ENCODE results near the gene CD96. TPM values are rescaled to one million over a fixed set of nuclear protein-coding genes. Genes with fewer than 3 reads are reported as not detected.

CD96 gene
- polyA plus RNA-seq, 3 donors: 0.45 to 1.7 (median 1.7) TPM

DNA sequence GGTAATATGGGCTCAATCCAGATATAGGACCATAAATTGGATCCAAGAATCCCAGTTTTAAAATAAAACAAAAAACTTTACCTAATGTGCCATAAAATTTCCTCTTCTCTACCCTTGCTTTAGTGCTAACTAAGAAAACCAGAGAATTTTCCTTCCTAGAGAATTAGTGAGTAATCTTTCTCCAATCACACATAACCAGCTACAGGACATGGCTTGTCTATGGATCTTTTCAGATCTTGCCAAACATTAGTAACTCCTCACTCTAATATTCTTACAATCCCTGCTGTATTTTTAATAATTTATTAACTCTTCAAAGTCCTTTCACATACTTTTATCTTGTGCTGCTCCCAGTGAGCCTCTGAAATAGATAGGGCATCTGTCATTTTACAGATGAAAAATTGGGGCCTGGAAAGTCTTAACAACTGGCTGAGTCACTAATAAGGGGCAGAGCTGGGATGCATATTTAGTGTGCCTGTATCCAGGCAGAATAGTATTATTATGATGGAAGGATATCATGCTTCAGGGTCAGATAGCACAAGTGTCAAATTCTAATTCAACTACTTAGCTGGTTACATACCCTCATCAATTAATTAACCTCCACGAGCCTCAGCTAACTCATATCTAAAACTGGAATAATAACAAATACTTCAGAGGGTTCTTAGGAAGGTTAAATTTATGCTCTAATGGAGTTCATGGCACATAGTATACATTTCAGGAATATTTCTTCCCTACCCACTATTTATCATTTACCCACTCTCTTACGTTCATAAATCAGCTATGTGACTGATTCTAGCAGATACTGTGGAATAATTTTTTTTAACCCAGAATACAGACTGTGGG is 47.5 kb downstream of the CD96 start:
- no peak for DNase-seq (ENCODE audit: extremely low read depth in 1 of 11, low read depth in 9 of 11, low spot score in 4 of 11)

- no peak for DNase-seq (ENCODE audit: extremely low read depth in 1 of 11, low read depth in 9 of 11, low spot score in 4 of 11)
Measured at GRCh38 chr3:111590143-111590491, 48.1 kb downstream of the CD96 start.

- DNase-seq (ENCODE audit: extremely low read depth in 1 of 11, low read depth in 9 of 11, low spot score in 4 of 11): no peak
Measured at GRCh38 chr3:111591555-111591954, 49.6 kb downstream of the CD96 start.

DNA sequence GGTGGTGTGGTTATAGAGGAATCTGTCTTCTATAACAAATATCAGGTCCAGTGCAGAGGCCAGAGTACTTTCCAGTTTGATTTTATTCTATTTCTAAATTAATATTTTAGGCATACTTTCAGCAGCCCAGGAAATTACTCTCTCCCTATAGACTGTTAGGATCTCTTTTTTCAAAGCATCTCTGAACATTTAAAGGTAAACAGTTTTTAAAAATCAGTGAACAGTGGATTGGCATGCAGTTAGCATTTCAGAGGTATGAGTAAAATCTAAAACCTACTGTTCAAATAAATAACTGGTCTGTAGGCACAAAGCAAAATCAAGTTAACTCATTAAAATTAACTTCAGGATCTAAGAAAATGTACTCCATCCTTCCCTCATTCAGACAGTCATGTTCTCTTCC is 50.1 kb downstream of the CD96 start:
- no peak for DNase-seq (ENCODE audit: extremely low read depth in 1 of 11, low read depth in 9 of 11, low spot score in 4 of 11)

GRCh38 chr3:111592936-111593335 is 50.9 kb downstream of the CD96 start:
- no peak for DNase-seq (ENCODE audit: extremely low read depth in 1 of 11, low read depth in 9 of 11, low spot score in 4 of 11)

GRCh38 chr3:111593666-111594065 is 51.7 kb downstream of the CD96 start:
- DNase-seq (ENCODE audit: extremely low read depth in 1 of 11, low read depth in 9 of 11, low spot score in 4 of 11): no peak

- DNase-seq (ENCODE audit: extremely low read depth in 1 of 11, low read depth in 9 of 11, low spot score in 4 of 11): no peak
Measured at GRCh38 chr3:111594205-111594604, 52.2 kb downstream of the CD96 start.

DNA sequence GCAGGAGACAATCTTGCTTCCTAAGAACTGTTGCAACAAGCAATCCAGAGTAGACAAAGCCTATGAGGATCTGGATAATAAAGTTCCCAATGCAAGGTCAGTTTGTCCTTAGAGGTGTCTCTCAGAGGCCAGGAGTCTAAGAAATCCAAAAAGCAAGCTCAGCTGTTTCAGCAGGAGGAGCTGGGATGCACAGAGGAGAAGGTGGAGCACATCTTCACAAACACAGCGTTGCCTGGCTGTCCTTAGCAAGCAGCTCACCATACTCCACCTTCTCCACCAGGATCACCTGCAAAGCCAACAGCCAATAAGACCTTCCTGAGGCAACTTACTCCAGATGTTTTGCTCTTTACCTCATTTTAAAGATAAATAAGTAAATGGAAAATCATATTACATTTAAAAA is 52.8 kb downstream of the CD96 start:
- no peak for DNase-seq (ENCODE audit: extremely low read depth in 1 of 11, low read depth in 9 of 11, low spot score in 4 of 11)

DNA sequence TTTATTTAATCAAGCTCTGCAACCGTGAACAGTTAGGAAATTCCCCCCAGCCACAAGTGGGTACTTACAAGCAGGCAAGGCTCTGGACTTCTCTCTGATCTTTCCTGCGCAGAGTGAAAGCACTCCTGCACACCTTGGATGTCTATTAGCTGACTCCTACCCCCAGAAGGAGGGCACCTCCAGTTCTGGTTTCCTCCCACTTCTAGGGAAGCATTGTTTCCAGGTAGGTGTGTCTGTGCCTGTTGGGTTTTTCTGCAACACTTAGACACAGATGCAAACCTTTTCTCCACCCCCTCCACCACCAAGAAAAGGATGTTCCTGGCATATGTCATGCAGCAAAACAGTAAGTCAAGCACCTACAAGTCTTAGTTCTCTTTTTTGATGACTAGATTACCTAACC is 53.2 kb downstream of the CD96 start, which contains the start of gene ZBED2:
Gene ZBED2, minus strand, starts transcription at position 115 of the 400 bp plus-strand sequence. CDS start 1,145 bp downstream, outside the sequence.
- DNase-seq (ENCODE audit: extremely low read depth in 1 of 11, low read depth in 9 of 11, low spot score in 4 of 11): no peak

- DNase-seq (ENCODE audit: extremely low read depth in 1 of 11, low read depth in 9 of 11, low spot score in 4 of 11): no peak
Measured at GRCh38 chr3:111596328-111596727, 54.3 kb downstream of the CD96 start.

GRCh38 chr3:111598139-111598538 is 56.1 kb downstream of the CD96 start:
- no peak for DNase-seq (ENCODE audit: extremely low read depth in 1 of 11, low read depth in 9 of 11, low spot score in 4 of 11)

GRCh38 chr3:111598552-111598951 is 56.6 kb downstream of the CD96 start:
- DNase-seq (ENCODE audit: extremely low read depth in 1 of 11, low read depth in 9 of 11, low spot score in 4 of 11): no peak

DNA sequence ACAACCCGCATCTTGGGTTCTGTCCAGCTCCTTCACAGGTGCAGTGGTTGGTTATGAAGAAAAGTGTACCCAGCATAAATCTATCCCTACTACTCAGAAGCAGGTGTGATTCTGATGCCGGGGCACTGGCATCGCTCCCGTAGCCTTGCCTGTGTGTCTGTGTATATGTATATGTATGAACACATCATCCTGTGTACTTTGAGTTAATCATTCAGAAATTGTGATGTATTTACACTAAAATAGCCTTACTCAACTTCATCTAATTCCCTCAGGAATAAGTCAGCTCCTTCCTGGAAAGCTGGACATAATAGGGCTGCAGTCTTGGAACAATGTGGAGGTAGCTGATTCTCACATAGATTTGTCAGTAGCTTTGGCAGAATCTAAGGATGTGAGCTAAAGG is 59.8 kb downstream of the CD96 start:
- DNase-seq (ENCODE audit: extremely low read depth in 1 of 11, low read depth in 9 of 11, low spot score in 4 of 11): no peak

- no peak for DNase-seq (ENCODE audit: extremely low read depth in 1 of 11, low read depth in 9 of 11, low spot score in 4 of 11)
Measured at GRCh38 chr3:111603679-111604078, 61.7 kb downstream of the CD96 start.

DNA sequence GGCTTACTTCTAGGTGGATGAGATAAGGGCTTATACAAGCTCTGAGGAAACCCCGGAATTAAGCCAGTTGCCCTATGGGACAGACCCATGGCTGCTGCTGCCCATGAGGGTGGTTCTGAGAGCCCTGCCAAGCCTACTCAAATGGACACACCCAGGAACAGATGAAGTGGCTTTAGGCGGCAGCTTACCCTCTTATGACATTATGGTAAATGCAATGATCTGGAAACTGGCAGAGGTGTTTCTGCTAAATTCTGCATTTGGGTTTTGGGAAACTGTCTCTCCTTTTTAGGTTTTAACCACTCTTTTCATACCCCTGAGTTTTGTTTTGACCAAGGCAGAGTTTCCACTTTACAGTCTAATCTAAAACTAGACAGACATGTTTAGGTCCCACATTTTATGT is 62.1 kb downstream of the CD96 start:
- DNase-seq (ENCODE audit: extremely low read depth in 1 of 11, low read depth in 9 of 11, low spot score in 4 of 11): no peak

- no peak for DNase-seq (ENCODE audit: extremely low read depth in 1 of 11, low read depth in 9 of 11, low spot score in 4 of 11)
Measured at GRCh38 chr3:111605018-111605417, 63.0 kb downstream of the CD96 start.

GRCh38 chr3:111605493-111605892 is 63.5 kb downstream of the CD96 start:
- no peak for DNase-seq (ENCODE audit: extremely low read depth in 1 of 11, low read depth in 9 of 11, low spot score in 4 of 11)

GRCh38 chr3:111607240-111607920 is 65.4 kb downstream of the CD96 start:
- no peak for DNase-seq (ENCODE audit: extremely low read depth in 1 of 11, low read depth in 9 of 11, low spot score in 4 of 11)

GRCh38 chr3:111608383-111608782 is 66.4 kb downstream of the CD96 start:
- DNase-seq (ENCODE audit: extremely low read depth in 1 of 11, low read depth in 9 of 11, low spot score in 4 of 11): no peak

DNA sequence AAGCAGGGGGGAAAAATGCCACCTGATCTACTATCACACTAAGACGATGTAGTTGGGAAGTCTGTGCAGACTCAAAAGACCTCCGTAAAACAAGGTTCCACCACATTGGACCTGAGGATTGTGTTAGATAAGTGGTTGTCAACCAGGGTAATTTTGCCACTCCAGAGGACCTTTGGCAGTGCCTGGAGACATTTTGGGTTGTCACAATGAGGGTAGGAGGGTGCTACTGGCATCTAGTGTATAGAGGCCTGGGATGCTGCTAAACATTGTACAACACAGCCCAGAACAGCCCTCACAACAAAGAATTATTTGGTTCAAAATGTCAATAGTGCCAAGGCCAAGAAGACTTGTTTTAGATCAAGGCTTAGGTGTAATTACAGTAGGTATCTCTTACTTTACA is 67.7 kb downstream of the CD96 start:
- no peak for DNase-seq (ENCODE audit: extremely low read depth in 1 of 11, low read depth in 9 of 11, low spot score in 4 of 11)

DNA sequence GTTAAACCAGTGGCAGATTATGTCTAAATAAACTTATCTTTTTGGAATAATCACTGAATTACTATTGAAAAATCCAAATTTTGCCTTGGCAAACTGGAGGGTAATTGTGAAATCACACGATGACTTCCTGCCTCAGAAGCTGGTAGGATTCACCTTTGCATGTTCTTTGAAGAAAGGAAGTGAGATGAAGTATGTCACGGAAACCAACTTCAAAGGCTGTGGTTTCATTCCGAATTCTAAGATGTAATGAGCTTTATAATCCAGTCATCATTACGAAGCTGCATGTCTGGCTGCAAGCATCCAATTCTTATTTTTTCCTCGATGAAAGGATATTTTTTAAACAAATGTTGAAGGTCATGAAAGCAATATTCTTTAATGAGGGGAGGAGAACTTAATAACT is 68.2 kb downstream of the CD96 start:
- no peak for DNase-seq (ENCODE audit: extremely low read depth in 1 of 11, low read depth in 9 of 11, low spot score in 4 of 11)
